ENCODE results near the gene CTNNA2.

DNA sequence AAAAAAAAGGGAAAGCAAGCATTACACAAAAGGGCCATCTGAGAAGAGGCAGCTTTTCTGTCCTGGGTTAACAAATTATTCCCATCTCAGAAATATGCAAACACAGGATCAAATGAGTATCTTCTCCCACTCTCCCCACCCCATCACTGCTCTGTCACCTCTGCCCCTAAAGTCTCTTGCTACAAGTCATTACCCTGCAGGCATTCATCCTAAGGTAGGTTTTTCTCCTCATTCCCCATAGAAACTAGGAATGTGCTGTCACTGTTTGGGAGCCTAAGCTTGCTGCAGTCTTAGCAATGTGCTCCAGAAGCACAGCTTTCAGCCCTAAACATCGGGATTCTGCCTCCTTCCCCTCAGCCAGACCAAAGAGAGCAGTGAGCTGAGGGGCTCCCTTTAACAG, 788.1 kb downstream of the CTNNA2 start:
- TF ChIP-seq POLR2AphosphoS5 (IDR thresholded peaks at IDR 0.05; ENCODE audit: low read depth, low read length) (no peak), POLR2A (IDR thresholded peaks at IDR 0.05; ENCODE audit: low read depth, low read length) (no peak)
